HepG2 (cell line): ENCODE data around the gene FRMD4A.

Experiments
- CTCF ChIP-seq: sonication (generic); formaldehyde crosslinking; IDR thresholded peaks from 2 replicates; pipeline ENCODE4 v1.5.0; 2020; ENCODE audit warnings: mild to moderate bottlenecking, missing genetic modification reagents, moderate library complexity
- JUNB ChIP-seq: sonication (generic); formaldehyde crosslinking; IDR thresholded peaks from 2 replicates; pipeline ENCODE4 v1.8.0; 2022; ENCODE audit warnings: missing genetic modification reagents, mild to moderate bottlenecking, borderline replicate concordance
- NRL ChIP-seq: sonication (generic); formaldehyde crosslinking; IDR thresholded peaks from 2 replicates; pipeline ENCODE4 v1.5.0; 2020; ENCODE audit warnings: missing genetic modification reagents, mild to moderate bottlenecking, moderate library complexity, borderline replicate concordance
- SP1 ChIP-seq, 2 experiments: fragments of 450-650 bp in 1 of 2; sonication (generic) in 1 of 2; formaldehyde crosslinking in 1 of 2; IDR thresholded peaks; 2 replicates each; pipeline versions ENCODE4 v1.4.0 to v1.6.1; 2016 to 2020; ENCODE audit warnings: missing genetic modification reagents in 1 of 2

GRCh38 chr10:14074062-14074884 lies 256.5 kb downstream of the FRMD4A start:
- TF ChIP-seq SP1 (IDR thresholded peaks at IDR 0.05) (no peak), SP1 (CRISPR knock-in tag; IDR thresholded peaks at IDR 0.05) (no peak), CTCF (CRISPR knock-in tag) (no peak), JUNB (CRISPR knock-in tag) (no peak), NRL (no peak)
